ENCODE data around the gene KLHL40. TPM values are rescaled to one million over a fixed set of nuclear protein-coding genes. Genes with fewer than 3 reads are reported as not detected.

Gene KLHL40
- polyA plus RNA-seq, 3 donors, result 0.03 to 0.41 TPM; not detected in 1

DNA sequence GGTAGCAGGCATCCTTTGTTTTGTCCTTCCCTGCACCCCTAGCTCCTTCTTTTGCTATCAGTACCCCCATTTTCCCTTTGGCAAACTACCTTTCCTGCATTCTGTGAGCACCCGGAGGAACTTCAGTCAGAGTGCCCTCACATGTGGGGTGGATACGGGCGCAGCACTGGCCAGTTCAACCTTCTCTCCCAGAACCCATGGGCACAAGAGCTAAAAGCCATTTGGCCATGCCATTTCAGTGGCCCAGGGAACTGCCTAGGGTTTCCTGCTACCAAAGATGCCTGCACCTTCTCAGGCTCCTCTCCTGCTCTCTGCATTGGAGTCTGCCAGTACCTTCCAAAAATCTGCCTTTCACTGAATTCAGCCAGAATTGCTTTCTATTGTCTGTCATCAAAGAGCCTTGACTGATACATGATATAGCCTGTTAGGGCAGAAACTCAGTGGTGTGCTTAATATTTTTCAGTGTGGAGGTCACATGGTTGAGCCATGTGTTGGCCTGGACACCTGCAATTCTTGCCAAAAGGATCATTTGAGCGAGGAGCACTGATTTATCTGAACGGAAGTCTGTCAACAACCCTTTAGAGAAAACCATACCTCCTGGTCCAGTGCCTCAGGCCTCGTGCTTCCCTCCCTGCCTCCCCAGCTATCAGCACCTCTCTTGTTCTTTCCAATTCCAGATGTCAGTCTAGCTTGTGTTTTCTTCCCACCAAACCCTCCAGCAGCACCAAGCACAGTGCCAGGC lies 44.2 kb downstream of the KLHL40 start:
- WGBS, 3 donors, result 68 to 74% (median 73%) methylated on average over 6 of the region's 6 CpGs
- no peak overlapping the region for H3K27ac ChIP-seq (ENCODE audit: low read depth, low read length)

DNA sequence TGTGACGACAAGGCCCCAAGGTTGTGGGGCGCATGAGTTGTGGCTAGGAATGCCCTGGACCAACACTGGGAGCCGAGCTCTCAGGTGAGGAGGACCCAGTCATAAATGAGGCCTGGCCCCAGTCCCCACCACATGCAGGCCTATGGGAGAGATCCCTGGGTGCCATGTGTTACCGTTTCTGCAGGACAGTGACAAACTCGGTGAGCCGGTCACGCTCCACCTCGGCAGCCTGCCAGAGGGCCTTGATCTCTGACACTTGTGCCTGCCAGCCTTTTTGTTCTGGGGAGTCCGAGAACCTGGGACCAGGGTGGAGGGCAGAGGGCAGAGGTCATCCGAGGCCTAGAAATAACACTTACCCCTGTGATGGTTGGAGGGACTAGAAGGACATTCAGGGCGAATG lies 45.0 kb downstream of the KLHL40 start:
- H3K27ac ChIP-seq (ENCODE audit: low read depth, low read length), result no peak overlapping the region
- WGBS, 3 donors, result 85 to 93% (median 90%) methylated on average over 11 of the region's 11 CpGs

DNA sequence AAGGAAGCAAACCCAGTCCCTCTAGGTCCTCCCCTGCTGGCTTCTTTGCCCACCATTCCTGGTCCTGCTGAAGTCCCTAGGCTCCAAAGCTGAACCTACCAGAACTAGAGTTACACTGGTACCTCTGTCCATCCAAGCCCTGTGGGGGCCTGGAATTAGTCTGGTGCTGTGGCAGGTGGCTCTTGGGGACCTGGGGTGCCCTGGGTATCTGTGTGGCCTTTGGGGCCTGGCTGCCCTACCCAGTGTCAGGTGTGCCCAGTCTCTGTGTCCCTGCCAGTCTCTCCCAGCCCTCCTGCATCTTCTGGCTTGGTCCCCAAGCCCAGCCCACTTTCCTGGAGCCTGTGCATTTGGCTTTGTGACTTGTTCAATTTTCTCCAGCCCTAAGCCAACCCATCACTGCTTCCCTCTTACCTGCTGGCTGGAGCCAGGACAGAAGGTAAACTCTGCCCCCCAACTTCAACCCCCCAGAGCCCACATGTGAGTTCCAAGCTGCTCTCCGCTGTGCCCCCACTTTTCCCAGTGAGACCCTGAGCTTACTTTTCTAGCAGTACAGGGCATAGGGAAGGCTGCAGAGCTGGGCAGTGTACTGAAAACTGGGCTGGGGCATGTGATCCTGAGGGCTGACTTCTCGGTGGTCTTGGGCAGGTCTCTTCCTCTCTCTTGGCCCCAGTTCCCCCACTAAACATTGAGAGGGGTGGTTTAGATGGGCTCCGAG lies 45.5 kb downstream of the KLHL40 start:
- no peak overlapping the region for H3K27ac ChIP-seq (ENCODE audit: low read depth, low read length)

DNA sequence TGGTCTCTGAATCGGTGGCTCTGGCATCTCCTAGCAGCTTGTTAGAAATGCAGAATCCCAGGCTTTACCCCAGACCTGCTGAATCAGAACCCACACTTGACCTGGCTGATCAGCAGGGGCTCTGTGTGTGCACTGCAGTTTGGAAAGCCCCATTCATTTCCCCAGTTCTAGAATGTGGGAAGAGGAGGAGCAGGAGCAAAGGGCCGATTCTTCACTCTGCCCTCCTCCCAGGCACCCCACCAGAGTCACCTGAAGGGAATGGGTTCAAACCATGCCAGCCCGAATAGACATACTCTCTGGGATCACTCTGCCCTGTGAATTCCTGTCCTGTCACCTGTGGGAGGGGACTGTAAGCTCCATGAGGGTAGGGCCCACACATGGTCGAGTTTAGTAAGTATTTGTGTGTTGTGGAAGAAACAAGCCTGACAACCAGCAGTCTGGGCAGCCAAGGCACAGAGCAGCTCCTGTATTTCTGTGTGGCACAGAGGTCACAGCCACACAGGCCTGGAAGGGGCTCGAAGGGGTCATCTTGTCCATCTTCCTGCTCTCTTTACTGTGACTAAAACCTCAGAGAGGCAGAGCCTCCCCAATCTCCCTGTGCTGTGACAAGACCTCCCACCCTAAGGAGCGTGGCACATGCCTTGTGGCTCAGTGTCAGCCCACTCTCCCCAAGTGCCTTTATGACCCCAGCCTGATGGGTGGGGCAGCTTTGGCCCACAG lies 46.3 kb downstream of the KLHL40 start:
- H3K27ac ChIP-seq (ENCODE audit: low read depth, low read length), result no peak overlapping the region
- 87 to 89% (median 87%) methylated on average over 6 of the region's 6 CpGs for WGBS, 3 donors

More for the DNA sequence above, 45.5 kb downstream of the KLHL40 start:
- WGBS, 3 donors, result 78 to 90% (median 79%) methylated on average over 3 of the region's 3 CpGs

DNA sequence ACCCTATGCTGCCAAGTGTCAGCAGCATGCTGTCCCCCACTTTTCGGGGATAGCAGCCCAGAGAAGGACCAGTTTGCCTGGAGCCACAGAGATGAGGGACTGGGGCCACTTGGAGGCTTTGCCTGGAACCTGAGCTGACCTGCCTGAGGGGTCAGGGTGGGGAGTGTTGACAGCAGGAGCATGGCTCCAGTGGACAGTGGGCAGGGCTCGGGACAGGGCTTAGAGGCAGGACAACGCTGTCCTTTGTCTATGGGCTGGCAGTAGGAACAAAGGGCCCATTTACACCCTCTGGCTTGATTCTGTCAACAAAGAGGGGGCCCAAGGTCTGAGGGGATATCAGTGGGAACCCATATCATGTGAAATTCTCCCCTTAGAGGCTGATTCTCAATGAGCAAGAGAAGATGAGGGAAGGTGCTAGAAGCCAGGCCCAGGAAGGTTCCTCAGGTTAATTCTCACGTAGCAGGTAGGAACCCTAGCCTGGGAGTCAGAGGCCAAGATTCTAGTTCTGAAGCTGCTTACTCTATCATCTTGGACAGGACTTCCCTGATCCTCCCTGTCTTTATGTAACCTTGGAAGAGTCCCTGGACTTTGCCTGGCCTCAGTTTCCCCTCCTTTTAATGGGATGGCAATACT lies 47.0 kb downstream of the KLHL40 start:
- H3K27ac ChIP-seq (ENCODE audit: low read depth, low read length), result no peak overlapping the region
- 68 to 86% (median 69%) methylated on average over 4 of the region's 4 CpGs for WGBS, 3 donors

- WGBS, 3 donors, result 81 to 86% (median 84%) methylated on average over 9 of the region's 9 CpGs
- no peak overlapping the region for H3K27ac ChIP-seq (ENCODE audit: low read depth, low read length)
Measured at GRCh38 chr3:42732829-42733459, 47.6 kb downstream of the KLHL40 start.

GRCh38 chr3:42733501-42734262 lies 48.3 kb downstream of the KLHL40 start:
- 81 to 89% (median 88%) methylated on average over 13 of the region's 13 CpGs for WGBS, 3 donors
- no peak overlapping the region for H3K27ac ChIP-seq (ENCODE audit: low read depth, low read length)

- 79 to 85% (median 83%) methylated on average over 6 of the region's 6 CpGs for WGBS, 3 donors
- H3K27ac ChIP-seq (ENCODE audit: low read depth, low read length), result no peak overlapping the region
Measured at GRCh38 chr3:42734263-42734860, 49.0 kb downstream of the KLHL40 start.

- H3K27ac ChIP-seq (ENCODE audit: low read depth, low read length), result no peak overlapping the region
- WGBS, 3 donors, result 74 to 81% (median 77%) methylated on average over 8 of the region's 8 CpGs
Measured at GRCh38 chr3:42735019-42735418, 49.7 kb downstream of the KLHL40 start.

GRCh38 chr3:42735615-42736014 lies 50.3 kb downstream of the KLHL40 start:
- no peak overlapping the region for H3K27ac ChIP-seq (ENCODE audit: low read depth, low read length)
- WGBS, 3 donors, result 93 to 96% (median 94%) methylated on average over 12 of the region's 12 CpGs

GRCh38 chr3:42736081-42736480 lies 50.7 kb downstream of the KLHL40 start:
- H3K27ac ChIP-seq (ENCODE audit: low read depth, low read length), result no peak overlapping the region
- 36 to 50% (median 48%) methylated on average over 1 of the region's 1 CpG for WGBS, 3 donors

GRCh38 chr3:42736531-42736930 lies 51.2 kb downstream of the KLHL40 start:
- 87 to 91% (median 90%) methylated on average over 6 of the region's 6 CpGs for WGBS, 3 donors
- H3K27ac ChIP-seq (ENCODE audit: low read depth, low read length), result no peak overlapping the region

GRCh38 chr3:42739401-42740158 lies 54.2 kb downstream of the KLHL40 start:
- no peak overlapping the region for H3K27ac ChIP-seq (ENCODE audit: low read depth, low read length)
- 87 to 88% (median 87%) methylated on average over 12 of the region's 12 CpGs for whole genome bisulfite sequencing, 3 donors

- H3K27ac ChIP-seq (ENCODE audit: low read depth, low read length), result no peak overlapping the region
- WGBS, 3 donors, result 83 to 96% (median 91%) methylated on average over 3 of the region's 3 CpGs
Measured at GRCh38 chr3:42741796-42742195, 56.5 kb downstream of the KLHL40 start.

Data from adipose tissue (tissue), 3 donors.